ENCODE data around the gene JADE1. TPM values are rescaled to one million over a fixed set of nuclear protein-coding genes. Genes with fewer than 3 reads are reported as not detected.

The JADE1 gene
- total and polyA plus RNA-seq, 9 of the 15 experiments (the other 6 are each of a cell fraction or from before 2014, with no cell fraction given) = 8.3 to 37.9 (median 24.4) TPM

GRCh38 chr4:128810871-128811570, 1.5 kb downstream of the JADE1 start (continued):
- TF ChIP-seq RERE (CRISPR knock-in tag; IDR thresholded peaks at IDR 0.05; ENCODE audit: borderline replicate concordance) (no peak), ZNF121 (CRISPR knock-in tag; conservative IDR thresholded peaks at IDR 0.05) (no peak), HDAC1 (IDR thresholded peaks at IDR 0.05) (peak in 1 of 2 experiments; percentile 84; a peak in 2 of 4 replicates), DPF2 (IDR thresholded peaks at IDR 0.05) (peak; percentile 61; the same call in 1 of the 2 replicates), E2F5 (CRISPR knock-in tag; IDR thresholded peaks at IDR 0.05) (no peak), ZMIZ1 (IDR thresholded peaks at IDR 0.05; ENCODE audit: low read depth in 2 of 2, low read length in 2 of 2) (no peak), NCOR1 (IDR thresholded peaks at IDR 0.05) (peak; percentile 42; the same call in 1 of the 2 replicates), THRAP3 (IDR thresholded peaks at IDR 0.05; ENCODE audit: borderline replicate concordance) (0 out of 2 replicates have a peak, but pooled peaks have one; percentile 31), E2F8 (IDR thresholded peaks at IDR 0.05; ENCODE audit: low read depth, partially characterized antibody) (no peak), ATF7 (IDR thresholded peaks at IDR 0.05) (peak; percentile 42), ZBTB9 (CRISPR knock-in tag; IDR thresholded peaks at IDR 0.05) (peak; percentile 49; the same call in 1 of the 2 replicates), ASH1L (IDR thresholded peaks at IDR 0.05; ENCODE audit: borderline replicate concordance, low read depth, partially characterized antibody) (no peak)

Measured in K562 (cell line).